Measurements from ENCODE around the gene SLC23A2.
"Not testable (repeated sequence)": the region's sequence is repeated elsewhere in the genome, so short reads cannot be mapped to it uniquely, and the experiment has no call there.

Gene SLC23A2

DNA sequence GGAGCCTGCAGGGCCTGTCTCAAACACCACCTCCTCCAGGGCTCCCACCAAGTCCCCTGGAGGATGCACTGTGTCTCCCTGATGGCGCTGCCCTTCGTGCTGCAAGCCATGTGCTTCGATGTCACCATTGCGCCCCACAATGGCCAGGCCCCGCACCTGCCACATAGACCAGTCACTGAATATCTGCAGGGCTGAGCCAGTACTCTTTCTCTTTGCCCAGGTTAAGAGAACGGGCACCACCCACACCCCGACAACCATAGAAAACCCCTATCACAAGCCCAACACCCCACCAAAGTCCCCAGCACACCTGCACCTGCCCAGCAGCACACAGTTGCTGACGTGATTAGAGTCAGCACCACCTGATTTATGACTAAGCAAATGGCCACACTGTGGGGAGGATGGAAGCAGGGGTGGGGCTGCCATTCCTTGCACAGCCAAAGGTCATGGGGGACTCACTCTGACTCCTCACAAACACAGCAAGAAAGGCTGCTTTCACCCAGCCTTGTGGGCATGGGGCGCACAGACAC is 104.3 kb downstream of the SLC23A2 start:
- no peak for DNase-seq

DNA sequence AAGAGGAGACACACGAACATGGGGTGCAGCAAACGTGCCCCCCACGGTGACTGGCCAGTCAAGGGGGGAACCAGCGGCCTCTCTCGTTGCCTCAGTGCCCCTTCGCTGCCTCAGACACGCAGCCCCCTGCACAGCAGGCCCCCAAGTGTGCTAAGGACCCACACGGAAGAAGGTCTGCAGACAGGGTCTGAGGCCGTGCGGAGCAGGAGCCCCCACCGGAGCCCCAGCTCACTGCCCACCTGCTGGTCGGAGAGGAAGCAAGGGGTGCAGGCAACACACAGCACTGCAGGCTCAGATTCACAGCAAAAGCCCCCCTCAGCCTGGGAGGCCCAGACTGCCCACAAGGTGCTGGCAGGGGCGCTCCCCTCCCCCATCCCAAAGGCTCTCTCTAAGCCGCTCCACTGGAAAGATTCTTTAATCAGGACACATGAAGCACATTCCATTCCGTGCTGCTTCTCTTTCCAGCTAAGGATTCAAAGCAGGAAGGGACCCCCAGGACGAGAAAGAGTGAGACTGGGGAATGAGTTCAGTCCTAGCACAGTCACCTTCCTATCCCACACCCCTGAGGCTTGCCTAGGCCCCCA is 105.1 kb downstream of the SLC23A2 start:
- no peak for DNase-seq

GRCh38 chr20:4894981-4895381 is 106.3 kb downstream of the SLC23A2 start:
- DNase-seq, result no peak

DNA sequence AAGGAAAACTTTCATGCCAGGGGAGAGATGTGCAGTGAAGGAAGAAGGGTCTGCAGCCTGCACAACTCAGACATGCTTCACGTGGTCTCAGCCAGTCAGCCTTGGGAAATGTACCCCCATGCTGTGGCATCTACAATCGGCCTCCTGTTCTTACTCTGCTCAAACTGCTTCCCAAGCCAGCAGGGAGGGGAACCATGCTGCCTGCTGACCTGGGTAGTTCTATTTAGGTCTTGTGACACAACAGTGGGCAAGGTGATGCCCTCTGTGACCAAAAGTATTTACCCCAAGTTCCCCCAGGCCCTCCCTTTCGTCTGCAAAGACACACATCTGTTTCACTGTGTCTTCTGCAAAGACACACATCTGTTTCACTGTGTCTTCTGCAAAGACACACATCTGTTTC is 106.9 kb downstream of the SLC23A2 start:
- no peak for DNase-seq

DNA sequence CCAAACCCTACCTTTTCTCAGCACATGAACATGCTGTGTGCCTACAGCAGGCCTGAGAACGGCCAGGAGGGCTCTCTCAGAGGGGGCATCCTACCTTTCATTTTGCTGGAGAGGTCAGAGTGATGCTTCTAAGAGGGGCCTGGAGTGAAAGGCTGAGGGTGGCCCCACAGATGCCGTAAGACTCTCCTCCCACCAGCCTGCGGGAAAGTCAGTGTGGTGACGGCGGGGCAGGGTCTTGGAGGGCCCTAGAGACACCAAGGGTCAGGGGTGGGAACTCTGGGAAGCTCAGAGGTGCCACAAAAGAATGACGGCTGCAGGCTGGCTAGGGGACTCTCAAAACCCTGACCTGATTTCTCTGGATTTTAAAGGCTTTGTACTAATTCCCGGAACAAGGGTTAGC is 107.6 kb downstream of the SLC23A2 start:
- no peak for DNase-seq

- no peak for DNase-seq
Measured at GRCh38 chr20:4891997-4892396, 109.3 kb downstream of the SLC23A2 start.

DNA sequence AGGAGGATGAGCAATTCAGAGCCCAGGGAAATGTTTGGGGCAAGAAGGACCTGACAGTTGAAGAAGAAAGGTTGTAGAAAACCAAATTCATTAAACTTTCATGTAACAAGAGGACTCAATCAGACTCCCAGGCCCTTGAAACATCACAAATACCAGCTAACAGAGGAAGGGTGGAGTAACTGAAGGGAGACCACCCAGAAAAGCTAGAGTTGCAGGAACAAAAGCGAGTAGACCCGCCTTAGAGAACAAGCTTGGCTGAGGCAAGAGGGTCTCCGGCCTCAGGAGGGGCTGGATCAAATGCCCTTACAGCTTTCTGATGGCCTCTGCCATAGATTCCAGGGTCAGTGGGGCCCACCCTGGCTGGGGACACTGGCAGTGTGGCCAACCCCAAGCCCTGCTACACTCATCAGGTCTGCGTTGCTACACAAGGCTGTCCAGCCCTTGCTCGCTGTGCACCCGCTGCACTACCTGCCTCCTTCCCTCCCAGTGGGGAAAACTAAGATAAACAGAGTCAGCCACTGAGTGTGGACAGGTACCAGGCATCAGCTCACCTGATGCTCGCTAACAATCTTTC is 110.0 kb downstream of the SLC23A2 start:
- no peak for DNase-seq

GRCh38 chr20:4889446-4889845 is 111.9 kb downstream of the SLC23A2 start:
- DNase-seq, result no peak

DNA sequence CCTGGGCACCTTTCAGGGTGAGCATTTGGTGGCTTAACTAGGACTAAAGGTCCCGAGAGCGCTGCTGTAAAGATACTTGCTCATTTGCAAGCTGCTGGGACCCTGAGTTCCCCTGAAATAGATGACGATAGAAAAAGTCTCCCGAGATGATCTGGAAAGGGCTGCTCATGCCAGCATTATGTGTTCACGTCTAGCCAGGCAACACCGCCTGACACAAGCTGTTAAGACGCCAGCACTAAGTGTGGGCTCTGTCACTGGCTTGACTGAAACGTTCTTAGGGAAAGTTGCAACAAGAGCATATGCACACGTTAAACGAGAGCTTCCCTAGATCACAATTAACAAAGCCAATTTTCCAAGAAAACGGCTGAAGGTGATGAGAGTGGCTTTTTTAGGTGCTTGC is 113.7 kb downstream of the SLC23A2 start:
- no peak for DNase-seq

DNA sequence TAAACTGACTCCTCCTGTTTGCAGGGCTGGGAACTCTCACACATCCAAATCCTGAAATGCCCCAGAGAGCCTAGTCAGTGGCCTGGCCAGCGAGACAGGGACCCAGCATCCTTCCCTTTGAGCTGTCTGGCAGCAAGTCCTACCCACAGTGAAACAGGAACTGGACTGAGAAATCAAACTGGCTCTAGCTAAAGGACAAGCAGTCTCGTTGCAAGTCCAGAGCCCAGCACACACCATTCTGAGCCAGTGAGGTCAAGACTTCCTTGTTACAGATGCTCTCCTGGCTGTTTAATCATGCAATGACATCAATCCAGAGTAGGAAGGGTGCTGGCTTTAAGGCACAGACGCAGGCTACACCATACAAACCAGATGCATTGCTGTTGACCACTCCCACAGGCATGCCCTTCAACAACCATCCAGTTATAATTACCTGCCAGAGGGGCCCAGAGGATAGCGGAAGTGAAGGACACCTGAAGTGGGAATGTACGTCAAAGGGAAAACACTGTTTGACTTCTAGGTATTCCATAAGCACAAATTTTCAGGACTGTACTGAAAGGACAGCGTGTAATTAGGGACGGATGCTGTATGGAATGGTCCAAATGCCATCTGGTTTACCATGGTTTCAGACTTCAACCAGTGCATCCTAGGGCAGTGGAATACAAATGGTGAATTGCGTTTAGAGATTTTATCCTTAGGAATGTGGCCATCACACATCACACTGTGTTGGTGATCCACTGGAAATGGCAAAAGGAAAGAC is 114.4 kb downstream of the SLC23A2 start:
- DNase-seq, result no peak

GRCh38 chr20:4885877-4886276 is 115.4 kb downstream of the SLC23A2 start:
- DNase-seq, result no peak

DNA sequence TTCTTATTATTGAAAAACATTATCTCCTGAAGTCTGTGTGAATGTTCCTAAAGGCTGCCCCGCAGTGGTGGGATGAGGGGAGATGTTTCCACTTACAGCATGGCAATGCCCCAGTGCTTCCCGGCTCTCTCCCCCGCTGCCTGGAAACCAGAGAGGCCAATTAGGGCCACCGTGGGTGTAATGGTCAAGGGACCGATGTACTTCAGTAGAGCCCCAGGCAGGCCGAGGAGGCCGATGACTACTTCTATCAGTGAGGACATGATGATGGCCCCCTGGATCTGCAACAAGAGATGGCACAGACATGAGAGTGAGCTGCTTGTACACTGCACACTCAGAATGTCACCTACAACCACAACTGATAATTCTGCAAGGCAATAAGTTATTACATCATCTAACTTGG is 117.8 kb downstream of the SLC23A2 start:
- DNase-seq, result no peak

- no peak for DNase-seq
Measured at GRCh38 chr20:4883051-4883450, 118.3 kb downstream of the SLC23A2 start.

DNA sequence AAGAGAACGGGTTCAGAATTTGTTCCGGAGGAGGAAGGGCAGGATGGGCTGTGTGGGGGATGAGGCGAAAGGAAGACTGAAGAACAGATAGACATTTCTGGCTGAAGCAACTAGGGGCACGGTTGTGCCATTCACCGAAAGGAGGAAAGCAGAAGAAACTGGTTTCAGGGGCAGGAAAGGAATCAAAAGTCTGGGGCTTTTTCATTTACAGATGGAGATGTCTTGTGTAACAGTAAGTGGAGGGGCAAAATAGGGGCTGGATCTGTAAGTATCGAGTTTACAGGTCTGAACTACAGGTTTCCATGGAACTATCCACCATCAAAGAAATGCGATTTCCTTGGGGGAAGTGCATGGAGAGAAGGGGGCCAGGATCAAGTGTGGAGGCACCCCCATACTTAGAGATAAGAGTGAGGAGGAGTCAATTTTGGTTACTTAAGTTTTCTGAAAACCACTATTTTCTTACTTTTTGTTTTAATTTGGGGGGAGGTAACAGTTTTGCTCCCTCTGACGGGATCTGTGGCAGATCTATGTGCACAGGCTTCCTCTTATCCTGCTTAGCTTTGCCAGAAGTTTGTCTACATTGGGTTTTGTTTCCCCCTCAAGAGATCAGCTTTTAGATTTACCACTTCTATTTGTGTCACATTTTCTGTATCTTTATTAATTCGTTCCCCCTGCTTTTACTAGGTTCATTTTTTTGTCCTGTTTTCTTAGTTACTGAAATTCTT is 120.1 kb downstream of the SLC23A2 start:
- DNase-seq, result no peak

GRCh38 chr20:4880051-4880450 is 121.3 kb downstream of the SLC23A2 start:
- no peak for DNase-seq

GRCh38 chr20:4878099-4878498 is 123.2 kb downstream of the SLC23A2 start:
- DNase-seq, result not testable (repeated sequence)

GRCh38 chr20:4876731-4877130 is 124.6 kb downstream of the SLC23A2 start:
- no peak for DNase-seq

GRCh38 chr20:4876301-4876700 is 125.0 kb downstream of the SLC23A2 start:
- no peak for DNase-seq

DNA sequence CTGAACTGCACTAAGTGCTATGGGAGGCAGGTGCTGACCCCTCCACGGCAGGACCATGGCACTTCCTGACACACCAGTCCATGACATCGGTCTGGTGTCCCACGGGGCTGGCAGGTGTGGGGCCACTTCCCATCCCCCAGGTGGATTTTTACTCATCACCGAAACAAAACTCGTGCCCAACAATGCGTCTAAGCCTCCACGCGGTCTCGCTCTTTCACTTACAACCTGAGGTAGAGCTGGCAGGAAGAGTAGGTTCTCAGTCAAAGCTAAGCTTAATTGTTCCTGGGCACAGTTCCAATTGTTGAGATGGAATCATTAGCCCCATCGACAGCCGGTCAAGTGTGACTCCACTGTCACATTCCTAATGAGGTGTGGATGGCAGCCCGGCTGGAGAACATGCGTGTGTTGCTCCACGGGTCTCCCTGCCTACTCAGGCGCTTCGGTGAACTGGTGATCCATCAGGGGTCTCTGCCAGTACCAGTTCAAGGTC is 125.7 kb downstream of the SLC23A2 start:
- DNase-seq, result no peak

DNA sequence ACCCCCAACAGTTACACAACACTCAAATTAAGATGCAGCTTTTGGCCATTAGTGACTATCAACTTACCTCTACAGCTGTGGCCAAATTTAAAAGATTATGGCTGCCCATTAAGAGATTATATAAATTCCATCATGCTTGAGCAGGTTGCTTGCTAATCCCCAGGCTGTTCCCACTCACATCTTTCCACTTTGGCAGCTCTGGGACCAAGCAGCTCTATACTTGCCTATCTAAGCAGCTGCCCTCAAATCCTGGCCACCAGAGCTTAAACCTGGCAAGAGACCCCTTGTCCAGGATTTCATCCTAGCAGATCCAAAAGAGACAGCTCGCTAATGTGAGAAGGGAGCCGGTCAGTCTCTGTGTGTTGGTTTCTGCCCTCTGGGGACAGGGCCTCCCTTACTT is 127.9 kb downstream of the SLC23A2 start:
- DNase-seq, result no peak

- no peak for DNase-seq
Measured at GRCh38 chr20:4871486-4871885, 129.8 kb downstream of the SLC23A2 start.

- no peak for DNase-seq
Measured at GRCh38 chr20:4870906-4871305, 130.4 kb downstream of the SLC23A2 start.
